ENCODE results near the gene RNPEPL1. TPM values are rescaled to one million over a fixed set of nuclear protein-coding genes. Genes with fewer than 3 reads are reported as not detected.

The RNPEPL1 gene
- total RNA-seq, 1 donor from 2014 or later, result 22.7 TPM

- no peak overlapping the region for H3K4me3 Mint-ChIP-seq (ENCODE audit: unreplicated experiment)
- peaks cover 34% of the 10 kb centered on the region for H3K36me3 Mint-ChIP-seq (ENCODE audit: low read depth, unreplicated experiment)
These were observed 37.2 kb upstream of the RNPEPL1 start for GRCh38 chr2:240531038-240531437.

GRCh38 chr2:240532031-240532775 is 36.1 kb upstream of the RNPEPL1 start:
- no peak for FAIRE-seq
- Mint-ChIP-seq H3K4me1 (ENCODE audit: low read depth, unreplicated experiment) (no peaks in the 10 kb centered on the region), H3K27me3 (ENCODE audit: low read depth, unreplicated experiment) (no peaks in the 10 kb centered on the region), H3K4me3 (ENCODE audit: unreplicated experiment) (no peak overlapping the region), H3K27ac (ENCODE audit: unreplicated experiment) (no peak overlapping the region), H3K36me3 (ENCODE audit: low read depth, unreplicated experiment) (peaks cover 28% of the 10 kb centered on the region), H3K9me3 (ENCODE audit: unreplicated experiment) (peaks cover 38% of the 10 kb centered on the region)
- TF ChIP-seq EZH2 (IDR thresholded peaks at IDR 0.05; ENCODE audit: insufficient read depth, low read length) (no peak), CTCF (IDR thresholded peaks at IDR 0.05; ENCODE audit: insufficient read depth, low read depth, low read length) (no peak)
- Histone ChIP-seq H2AFZ (ENCODE audit: low read depth, low read length) (no peak overlapping the region), H3K27ac (ENCODE audit: low read depth, low read length) (no peak overlapping the region), H4K20me1 (ENCODE audit: insufficient read depth, low read length) (no peaks in the 10 kb centered on the region), H3K9me3 (ENCODE audit: insufficient read depth, low read depth, low read length) (peaks cover 5% of the 10 kb centered on the region), H3K79me2 (ENCODE audit: insufficient read depth, low read length) (no peaks in the 10 kb centered on the region), H3K4me3 (ENCODE audit: insufficient read depth, low read depth, low read length) (no peak overlapping the region), H3K36me3 (ENCODE audit: insufficient read depth, low read length) (no peaks in the 10 kb centered on the region), H3K4me2 (ENCODE audit: low read length) (no peak overlapping the region), H3K27me3 (ENCODE audit: insufficient read depth, low read length) (no peaks in the 10 kb centered on the region), H3K9ac (ENCODE audit: low read length) (no peak overlapping the region), H3K4me1 (ENCODE audit: insufficient read depth, low read length) (no peaks in the 10 kb centered on the region)
- no peak for DNase-seq (ENCODE audit: low read depth)

More at GRCh38 chr2:240531038-240531437, 37.2 kb upstream of the RNPEPL1 start:
- FAIRE-seq, result no peak
- Histone ChIP-seq H3K36me3 (ENCODE audit: insufficient read depth, low read length) (no peaks in the 10 kb centered on the region), H2AFZ (ENCODE audit: low read depth, low read length) (no peak overlapping the region), H3K79me2 (ENCODE audit: insufficient read depth, low read length) (no peaks in the 10 kb centered on the region), H3K4me2 (ENCODE audit: low read length) (no peak overlapping the region), H3K4me1 (ENCODE audit: insufficient read depth, low read length) (no peaks in the 10 kb centered on the region), H3K4me3 (ENCODE audit: insufficient read depth, low read depth, low read length) (no peak overlapping the region), H3K27me3 (ENCODE audit: insufficient read depth, low read length) (no peaks in the 10 kb centered on the region), H3K9ac (ENCODE audit: low read length) (no peak overlapping the region), H3K27ac (ENCODE audit: low read depth, low read length) (no peak overlapping the region), H4K20me1 (ENCODE audit: insufficient read depth, low read length) (no peaks in the 10 kb centered on the region), H3K9me3 (ENCODE audit: insufficient read depth, low read depth, low read length) (peaks cover 11% of the 10 kb centered on the region)
- Mint-ChIP-seq H3K27ac (ENCODE audit: unreplicated experiment) (no peak overlapping the region), H3K9me3 (ENCODE audit: unreplicated experiment) (peaks cover 47% of the 10 kb centered on the region), H3K27me3 (ENCODE audit: low read depth, unreplicated experiment) (no peaks in the 10 kb centered on the region), H3K4me1 (ENCODE audit: low read depth, unreplicated experiment) (no peaks in the 10 kb centered on the region)
- no peak for DNase-seq (ENCODE audit: low read depth)
- TF ChIP-seq EZH2 (IDR thresholded peaks at IDR 0.05; ENCODE audit: insufficient read depth, low read length) (no peak), CTCF (IDR thresholded peaks at IDR 0.05; ENCODE audit: insufficient read depth, low read depth, low read length) (no peak)
